ENCODE data around the gene PRSS23. TPM values are rescaled to one million over a fixed set of nuclear protein-coding genes. Genes with fewer than 3 reads are reported as not detected.

PRSS23 gene
- total RNA-seq, 1 experiment from 2014 or later, result 3.8 TPM

- ChIA-PET CTCF (interaction anchor here (1.8 kb wide), 1 partner anchor 195 kb away, joined by 7 read pairs; no protein-coding TSS in a partner anchor), RAD21 (ENCODE audit: low non-redundant PET in 1 of 2, low total read pairs in 2 of 2, uncharacterized antibody in 2 of 2, unreplicated experiment in 2 of 2) (interaction anchor here in 1 of 2 experiments (1.1 kb wide), 1 partner anchor 195 kb away, joined by 3 read pairs; no protein-coding TSS in a partner anchor)
Observed at GRCh38 chr11:86803136-86804045, 3.0 kb downstream of the PRSS23 start.

More at GRCh38 chr11:86803136-86804045, 3.0 kb downstream of the PRSS23 start:
- peak overlapping the region; percentile 26; the same call in 1 of the 2 replicates for H3K4me2 ChIP-seq (ENCODE audit: low read length)
- H3K27me3 ChIP-seq (ENCODE audit: insufficient read depth, low read length), result peaks cover 7% of the 10 kb centered on the region
- POLR2A ChIA-PET, result no interaction called here
- ATAC-seq (no peak), DNase-seq (ENCODE audit: low read depth, low spot score) (no peak)
- intact Hi-C loops (cut with micrococcal nuclease), result loop anchor here (5.0 kb wide), 3 partner anchors 61 to 196 kb away; no protein-coding TSS in a partner anchor
- BruUV-seq (replicated peaks), result no TSS peak
- H3K9ac ChIP-seq (ENCODE audit: low read length), result no peak overlapping the region
- no peaks in the 10 kb centered on the region for H3K9me2 ChIP-seq (ENCODE audit: insufficient read depth)
- no peak overlapping the region for H3K27ac ChIP-seq (ENCODE audit: low read depth, low read length)
- peaks cover 3 to 37% of the 10 kb centered on the region in 2 experiments for H3K4me1 ChIP-seq (ENCODE audit: control insufficient read depth in 1 of 2, insufficient read depth in 2 of 2, low read length in 2 of 2)
- no peaks in the 10 kb centered on the region for H3K9me3 ChIP-seq (ENCODE audit: control insufficient read depth in 1 of 2, insufficient read depth in 1 of 2, low read depth in 1 of 2, low read length in 2 of 2)
- no peak overlapping the region for H2AFZ ChIP-seq (ENCODE audit: low read depth, low read length, poor library complexity, severe bottlenecking)
- TF ChIP-seq CEBPB (IDR thresholded peaks at IDR 0.05; ENCODE audit: low read depth) (no peak), REST (IDR thresholded peaks at IDR 0.05; ENCODE audit: low read depth) (no peak), CTCF (IDR thresholded peaks at IDR 0.05 in 2 of 3, conservative IDR thresholded peaks at IDR 0.05 in 1 of 3; ENCODE audit: borderline replicate concordance in 1 of 3, insufficient read depth in 1 of 3, low read depth in 2 of 3, low read length in 2 of 3) (no peak), EZH2 (IDR thresholded peaks at IDR 0.05) (no peak), POLR2AphosphoS5 (IDR thresholded peaks at IDR 0.05; ENCODE audit: low read depth, low read length) (no peak), SP1 (IDR thresholded peaks at IDR 0.05; ENCODE audit: low read depth) (no peak), MAX (IDR thresholded peaks at IDR 0.05) (no peak), ZNF274 (IDR thresholded peaks at IDR 0.05; ENCODE audit: low read depth, low read length) (no peak), ZBTB33 (IDR thresholded peaks at IDR 0.05; ENCODE audit: extremely low read depth, insufficient replicate concordance, low read length) (no peak), SRF (IDR thresholded peaks at IDR 0.05; ENCODE audit: low read depth) (no peak)
- no peaks in the 10 kb centered on the region for H3K79me2 ChIP-seq (ENCODE audit: insufficient read depth, low read length)
- H4K20me1 ChIP-seq (ENCODE audit: insufficient read depth), result no peaks in the 10 kb centered on the region
- no peak overlapping the region for H3K4me3 ChIP-seq (replicated peaks in 1 of 2; ENCODE audit: low read depth in 1 of 2, low read length in 2 of 2)
- H3K36me3 ChIP-seq (ENCODE audit: control insufficient read depth in 1 of 2, insufficient read depth in 2 of 2, low read length in 2 of 2), result no peaks in the 10 kb centered on the region
